AG04450 (cell line): Measurements from ENCODE around the gene TEX2. TPM values are rescaled to one million over a fixed set of nuclear protein-coding genes. Genes with fewer than 3 reads are reported as not detected.

Experiments
- CTCF ChIA-PET: fragments of 300-600, 350-600 bp; formaldehyde crosslinking; extraction: SDS; loops from one replicate; lab custom pipeline; 2022; ENCODE audit warnings: antibody characterized with exemption, inconsistent platforms; lab: Charles Lee
- POLR2A ChIA-PET: fragments of 350-600 bp; formaldehyde crosslinking; extraction: SDS; loops from one replicate; lab custom pipeline; 2021; ENCODE audit warnings: antibody characterized with exemption, inconsistent platforms; lab: Yijun Ruan, JAX
- DNase-seq: peaks from one replicate; pipeline ENCODE4 v3.0.0-alpha.2; 2011; ENCODE audit warnings: low read depth, low spot score
- H3K27ac ChIP-seq: one replicate; pipeline ENCODE4 v1.5.1; 2012; ENCODE audit warnings: low read depth, low read length, control low read depth
- H3K27me3 ChIP-seq: one replicate; pipeline ENCODE4 v1.6.0; 2012; ENCODE audit warnings: low read length; ENCODE audit not compliant: control insufficient read depth, insufficient read depth
- H3K4me3 ChIP-seq: 2 replicates; pipeline ENCODE4 v1.5.1; 2011; ENCODE audit warnings: mild to moderate bottlenecking, low read depth, low read length, control low read depth
- H3K9me3 ChIP-seq: 2 replicates; pipeline ENCODE4 v1.5.1; 2012; ENCODE audit warnings: low read length; ENCODE audit not compliant: control insufficient read depth, insufficient read depth
- polyA plus RNA-seq: library from polyadenylated mRNA; depleted of rRNA; stranded (reverse); fragments of >200 nt; gene quantifications from 2 replicates; pipeline ENCODE4 v1.2.3, GENCODE V29; 2011
- TF ChIP-seq, protein P1 (sequence below): IDR thresholded peaks from 2 replicates; pipeline ENCODE4 v1.5.1; 2011; ENCODE audit warnings: low read depth, low read length, control low read depth, inconsistent platforms

Gene TEX2
- polyA plus RNA-seq, 1 experiment: 27.9 TPM

DNA sequence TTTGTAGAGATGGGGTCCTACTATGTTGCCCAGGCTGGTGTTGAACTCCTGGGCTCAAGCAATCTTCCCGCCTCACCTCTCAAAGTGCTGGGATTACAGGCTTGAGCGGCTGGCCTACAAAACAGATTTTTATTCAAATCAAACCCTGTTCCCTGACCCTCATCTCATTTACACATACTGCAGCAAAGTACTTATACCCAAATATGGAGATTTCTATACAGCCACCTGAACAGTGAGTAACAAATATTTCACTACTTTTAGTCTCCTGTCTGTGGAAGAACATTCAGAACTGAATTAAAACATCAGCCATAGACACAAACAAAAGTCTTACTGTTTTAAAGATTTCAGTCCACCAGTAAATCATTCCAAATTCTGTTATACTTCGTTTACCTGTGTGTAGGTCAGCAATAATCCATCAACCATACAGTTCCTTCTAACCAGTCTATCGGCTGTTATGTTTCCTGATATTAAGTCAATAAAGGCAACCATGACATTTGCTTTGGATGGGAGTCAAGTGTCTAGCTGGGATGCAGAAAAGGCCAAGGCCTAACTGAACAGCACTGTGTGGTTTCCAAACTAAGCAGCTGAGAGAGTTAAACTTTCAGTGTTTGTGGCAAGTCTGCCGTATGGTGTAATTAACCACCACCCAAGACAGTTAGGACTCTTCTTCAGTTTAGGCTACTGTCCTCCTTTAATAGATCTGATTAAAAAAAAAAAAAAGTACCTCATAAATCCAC is 155.4 kb downstream of the TEX2 start:
- TF ChIP-seq, protein P1, sequence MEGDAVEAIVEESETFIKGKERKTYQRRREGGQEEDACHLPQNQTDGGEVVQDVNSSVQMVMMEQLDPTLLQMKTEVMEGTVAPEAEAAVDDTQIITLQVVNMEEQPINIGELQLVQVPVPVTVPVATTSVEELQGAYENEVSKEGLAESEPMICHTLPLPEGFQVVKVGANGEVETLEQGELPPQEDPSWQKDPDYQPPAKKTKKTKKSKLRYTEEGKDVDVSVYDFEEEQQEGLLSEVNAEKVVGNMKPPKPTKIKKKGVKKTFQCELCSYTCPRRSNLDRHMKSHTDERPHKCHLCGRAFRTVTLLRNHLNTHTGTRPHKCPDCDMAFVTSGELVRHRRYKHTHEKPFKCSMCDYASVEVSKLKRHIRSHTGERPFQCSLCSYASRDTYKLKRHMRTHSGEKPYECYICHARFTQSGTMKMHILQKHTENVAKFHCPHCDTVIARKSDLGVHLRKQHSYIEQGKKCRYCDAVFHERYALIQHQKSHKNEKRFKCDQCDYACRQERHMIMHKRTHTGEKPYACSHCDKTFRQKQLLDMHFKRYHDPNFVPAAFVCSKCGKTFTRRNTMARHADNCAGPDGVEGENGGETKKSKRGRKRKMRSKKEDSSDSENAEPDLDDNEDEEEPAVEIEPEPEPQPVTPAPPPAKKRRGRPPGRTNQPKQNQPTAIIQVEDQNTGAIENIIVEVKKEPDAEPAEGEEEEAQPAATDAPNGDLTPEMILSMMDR: no peak
- H3K27ac ChIP-seq: no peak overlapping the region
- no peak for DNase-seq
- ChIA-PET CTCF (interaction anchor here (1.1 kb wide), 1 partner anchor 80 kb away, joined by 3 read pairs; no protein-coding TSS in a partner anchor), POLR2A (interaction anchor here (1.1 kb wide), 1 partner anchor 38 kb away, joined by 3 read pairs; no protein-coding TSS in a partner anchor)
- no peaks in the 10 kb centered on the region for H3K27me3 ChIP-seq
- H3K9me3 ChIP-seq: no peaks in the 10 kb centered on the region
- H3K4me3 ChIP-seq: no peak overlapping the region

DNA sequence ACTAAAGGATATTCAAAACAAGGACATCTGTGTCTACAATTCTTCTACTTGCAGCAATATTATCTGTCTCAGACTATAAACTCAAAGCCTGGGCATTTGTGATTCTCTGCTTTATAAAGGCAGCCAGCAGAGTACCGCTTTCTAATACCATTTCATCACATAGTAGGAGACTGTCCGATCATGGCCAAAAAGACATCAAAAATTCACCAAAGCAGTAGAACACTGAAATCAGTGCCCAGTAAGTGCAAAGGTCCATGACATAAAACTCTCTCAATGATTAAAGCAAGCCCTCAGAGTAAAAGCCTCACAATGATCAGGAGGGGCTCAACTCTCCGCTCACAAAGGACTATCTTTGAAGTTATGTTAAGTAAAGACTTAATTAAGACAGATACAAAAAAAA is 156.1 kb downstream of the TEX2 start:
- Histone ChIP-seq H3K27me3 (no peaks in the 10 kb centered on the region), H3K27ac (no peak overlapping the region), H3K9me3 (no peaks in the 10 kb centered on the region), H3K4me3 (no peak overlapping the region)
- ChIA-PET CTCF (no interaction called here), POLR2A (no interaction called here)
- TF ChIP-seq, protein P1: no peak
- DNase-seq: no peak

DNA sequence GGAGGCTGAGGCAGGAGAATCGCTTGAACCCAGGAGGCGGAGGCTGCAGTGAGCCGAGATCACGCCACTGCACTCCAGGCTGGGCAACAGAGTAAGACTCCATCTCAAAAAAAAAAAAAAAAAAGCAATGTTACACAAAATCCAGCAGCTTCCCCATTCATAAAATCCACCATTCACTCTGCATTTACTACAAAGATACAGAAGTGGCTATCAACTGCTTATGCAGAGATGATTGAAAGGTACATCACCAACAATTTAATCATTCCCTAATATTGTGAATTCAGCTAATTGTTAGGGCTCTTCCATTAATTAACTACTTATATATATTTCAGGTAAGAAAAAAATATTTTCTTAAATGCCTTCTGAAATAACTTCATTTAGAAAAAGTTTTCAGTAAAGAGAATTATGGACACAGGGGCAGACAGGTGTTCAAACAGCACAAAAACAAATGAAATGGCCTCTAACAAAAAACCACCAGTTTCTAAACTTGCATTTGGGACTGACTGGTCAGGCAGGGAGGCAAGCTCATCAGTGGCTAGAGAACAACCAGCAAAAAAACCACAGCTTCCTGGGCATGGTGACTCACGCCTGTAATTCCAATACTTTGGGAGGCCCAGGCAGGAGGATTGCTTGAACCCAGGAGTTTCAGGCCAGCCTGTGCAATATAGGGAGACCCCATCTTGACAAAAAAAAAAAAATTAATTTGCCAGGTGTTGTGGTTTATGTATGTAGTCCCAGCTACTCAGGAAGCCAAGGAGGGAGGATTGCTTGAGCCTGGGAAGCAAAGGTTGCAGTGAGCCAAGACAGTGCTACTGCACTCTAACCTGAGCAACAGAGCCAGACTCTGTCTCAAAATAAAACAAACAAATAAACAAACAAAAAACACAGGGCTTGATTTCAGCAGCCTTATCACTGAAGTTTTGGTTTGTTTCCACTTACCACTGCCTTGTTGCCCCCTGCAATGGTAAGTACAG is 159.4 kb downstream of the TEX2 start:
- H3K27me3 ChIP-seq: no peaks in the 10 kb centered on the region
- ChIA-PET CTCF (interaction anchor here (0.6 to 1.1 kb wide), 5 partner anchors 40 to 240 kb away, joined by 3 to 12 read pairs (median 4); no protein-coding TSS in a partner anchor), POLR2A (interaction anchor here (1.2 kb wide), 2 partner anchors 26 to 42 kb away, joined by 3 to 5 read pairs; partner anchors contain the start of gene ERN1)
- TF ChIP-seq, protein P1: no peak
- no peaks in the 10 kb centered on the region for H3K9me3 ChIP-seq
- DNase-seq: no peak
- no peak overlapping the region for H3K27ac ChIP-seq
- no peak overlapping the region for H3K4me3 ChIP-seq

DNA sequence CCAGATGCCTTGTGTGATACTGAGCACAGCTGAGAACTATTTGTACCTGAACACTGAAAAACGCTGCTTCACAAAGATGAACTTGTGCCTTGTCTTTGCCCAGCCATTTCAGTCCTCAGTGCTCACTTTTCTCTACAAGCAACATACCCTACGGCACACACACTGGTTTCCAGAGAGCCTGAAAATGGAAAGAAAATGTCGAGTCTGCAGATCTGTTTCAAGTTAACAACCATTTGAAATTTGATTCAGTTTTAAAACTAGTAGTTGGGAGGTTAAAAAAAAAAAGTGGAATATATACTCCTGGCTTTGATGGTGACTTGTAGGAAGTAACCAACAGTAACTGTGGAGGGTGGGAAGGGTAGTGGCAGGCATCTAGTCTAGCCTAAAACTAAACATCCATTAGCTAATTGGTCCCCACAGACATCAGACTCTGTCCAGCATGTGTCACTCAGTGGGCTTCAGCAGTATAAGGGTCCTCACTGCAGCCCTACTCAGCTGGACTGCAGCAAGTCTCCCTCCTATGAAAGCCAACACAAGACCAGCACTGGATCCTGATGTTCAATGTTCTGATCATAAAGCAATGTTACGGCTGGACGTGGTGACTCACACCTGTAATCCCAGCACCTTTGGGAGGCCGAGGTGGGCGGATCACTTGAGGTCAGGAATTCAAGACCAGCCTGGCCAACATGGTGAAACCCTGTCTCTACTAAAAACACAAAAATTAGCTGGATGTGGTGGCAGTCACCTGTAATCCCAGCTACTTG is 160.3 kb downstream of the TEX2 start:
- H3K27me3 ChIP-seq: no peaks in the 10 kb centered on the region
- ChIA-PET CTCF (interaction anchor here (0.9 to 1.1 kb wide), 4 partner anchors 31 to 215 kb away, joined by 3 to 12 read pairs (median 4); no protein-coding TSS in a partner anchor), POLR2A (no interaction called here)
- H3K27ac ChIP-seq: no peak overlapping the region
- no peak overlapping the region for H3K4me3 ChIP-seq
- TF ChIP-seq, protein P1: no peak
- H3K9me3 ChIP-seq: no peaks in the 10 kb centered on the region
- no peak for DNase-seq
